H9 (cell line): ENCODE results near the gene NKAPD1. TPM values are rescaled to one million over a fixed set of nuclear protein-coding genes. Genes with fewer than 3 reads are reported as not detected.

Experiments
- DNase-seq: peaks from one replicate; pipeline ENCODE4 v3.0.0-alpha.2; 2017
- H2AFZ ChIP-seq: one replicate; pipeline ENCODE4 v1.6.1; 2013; ENCODE audit warnings: mild to moderate bottlenecking, low read length, control low read depth, moderate library complexity
- H2AK5ac ChIP-seq: 2 replicates; pipeline ENCODE4 v1.6.1; 2013; ENCODE audit warnings: low read length, control low read depth, mixed read lengths; ENCODE audit not compliant: insufficient read length
- H2BK120ac ChIP-seq: one replicate; pipeline ENCODE4 v1.6.1; 2013; ENCODE audit warnings: low read depth, mild to moderate bottlenecking, low read length, control low read depth, inconsistent platforms; ENCODE audit not compliant: poor library complexity, severe bottlenecking
- H2BK12ac ChIP-seq: 2 replicates; pipeline ENCODE4 v1.6.1; 2013; ENCODE audit warnings: low read length, control low read depth, mixed read lengths, low read depth; ENCODE audit not compliant: insufficient read length
- H2BK15ac ChIP-seq: 2 replicates; pipeline ENCODE4 v1.6.1; 2013; ENCODE audit warnings: low read depth, low read length, control low read depth
- H2BK20ac ChIP-seq: one replicate; pipeline ENCODE4 v1.6.1; 2013; ENCODE audit warnings: low read depth, mild to moderate bottlenecking, low read length, control low read depth, inconsistent platforms; ENCODE audit not compliant: poor library complexity, severe bottlenecking
- H2BK5ac ChIP-seq: 2 replicates; pipeline ENCODE4 v1.6.1; 2013; ENCODE audit warnings: low read length, control low read depth, mixed read lengths; ENCODE audit not compliant: insufficient read length
- H3K14ac ChIP-seq: 2 replicates; pipeline ENCODE4 v1.6.1; 2013; ENCODE audit warnings: low read length, control low read depth; ENCODE audit not compliant: insufficient read depth
- H3K18ac ChIP-seq: 2 replicates; pipeline ENCODE4 v1.6.1; 2013; ENCODE audit warnings: low read depth, mild to moderate bottlenecking, mixed read lengths, low read length, control low read depth; ENCODE audit not compliant: insufficient read length
- H3K23ac ChIP-seq: 2 replicates; pipeline ENCODE4 v1.6.1; 2013; ENCODE audit warnings: low read length, control low read depth, mixed read lengths, low read depth; ENCODE audit not compliant: insufficient read length
- H3K23me2 ChIP-seq: 2 replicates; pipeline ENCODE4 v1.6.1; 2013; ENCODE audit warnings: low read depth, mild to moderate bottlenecking, mixed read lengths, low read length, control low read depth; ENCODE audit not compliant: insufficient read length, poor library complexity, severe bottlenecking
- H3K27ac ChIP-seq: 2 replicates; pipeline ENCODE4 v1.5.1; 2013; ENCODE audit warnings: low read length, control low read depth, mixed read lengths, low read depth; ENCODE audit not compliant: insufficient read length
- H3K27me3 ChIP-seq: 2 replicates; pipeline ENCODE4 v1.6.1; 2013; ENCODE audit warnings: low read length, control low read depth, inconsistent platforms; ENCODE audit not compliant: insufficient read depth
- H3K4ac ChIP-seq: 2 replicates; pipeline ENCODE4 v1.6.1; 2013; ENCODE audit warnings: low read depth, mild to moderate bottlenecking, control low read depth, inconsistent platforms, low read length, moderate library complexity
- H3K4me1 ChIP-seq: 2 replicates; pipeline ENCODE4 v1.6.1; 2013; ENCODE audit warnings: low read length, control low read depth, inconsistent platforms; ENCODE audit not compliant: insufficient read depth
- H3K4me2 ChIP-seq: 2 replicates; pipeline ENCODE4 v1.6.1; 2013; ENCODE audit warnings: low read length, control low read depth, mixed read lengths; ENCODE audit not compliant: insufficient read length, insufficient read depth
- H3K56ac ChIP-seq: 2 replicates; pipeline ENCODE4 v1.6.1; 2013; ENCODE audit warnings: low read depth, mild to moderate bottlenecking, mixed read lengths, low read length, control low read depth; ENCODE audit not compliant: insufficient read length
- H3K79me1 ChIP-seq: 2 replicates; pipeline ENCODE4 v1.6.1; 2013; ENCODE audit warnings: low read depth, mild to moderate bottlenecking, moderate library complexity, low read length, control low read depth, inconsistent platforms; ENCODE audit not compliant: insufficient read depth, poor library complexity, severe bottlenecking
- H3K79me2 ChIP-seq: 2 replicates; pipeline ENCODE4 v1.6.1; 2013; ENCODE audit warnings: low read length, control low read depth, inconsistent platforms; ENCODE audit not compliant: insufficient read depth
- H3K9ac ChIP-seq: 2 replicates; pipeline ENCODE4 v1.6.1; 2013; ENCODE audit warnings: low read length, control low read depth, mixed read lengths; ENCODE audit not compliant: insufficient read length; ENCODE audit errors: extremely low read depth
- H3K9me3 ChIP-seq: one replicate; pipeline ENCODE4 v1.6.1; 2013; ENCODE audit warnings: low read depth, low read length, inconsistent platforms; ENCODE audit not compliant: control insufficient read depth
- H3T11ph ChIP-seq: one replicate; pipeline ENCODE4 v1.6.1; 2013; ENCODE audit warnings: mild to moderate bottlenecking, low read length, control low read depth, inconsistent platforms
- H4K20me1 ChIP-seq: one replicate; pipeline ENCODE4 v1.6.1; 2013; ENCODE audit not compliant: control insufficient read depth, insufficient read length, insufficient read depth
- H4K5ac ChIP-seq: 2 replicates; pipeline ENCODE4 v1.6.1; 2013; ENCODE audit warnings: low read depth, mild to moderate bottlenecking, mixed read lengths, low read length, control low read depth; ENCODE audit not compliant: insufficient read length
- H4K8ac ChIP-seq: replicated peaks from 2 replicates; pipeline ENCODE4 v1.6.1; 2013; ENCODE audit warnings: low read length, control low read depth, mixed read lengths, low read depth; ENCODE audit not compliant: insufficient read length
- H4K91ac ChIP-seq: 2 replicates; pipeline ENCODE4 v1.6.1; 2013; ENCODE audit warnings: low read depth, mild to moderate bottlenecking, moderate library complexity, mixed read lengths, low read length, control low read depth; ENCODE audit not compliant: insufficient read length
- H3K27ac Mint-ChIP-seq, 3 experiments: 2 replicates in 2 of 3; 3 replicates in 1 of 3; pipeline ENCODE4 v1.8.0; 2020 to 2021; ENCODE audit warnings: mixed read lengths in 3 of 3, mild to moderate bottlenecking in 1 of 3, moderate library complexity in 1 of 3
- H3K27me3 Mint-ChIP-seq: 2 replicates; pipeline ENCODE4 v1.8.0; 2021; ENCODE audit warnings: low read depth, mild to moderate bottlenecking, moderate library complexity, mixed read lengths
- H3K36me3 Mint-ChIP-seq, 3 experiments: 2 replicates in 2 of 3; 3 replicates in 1 of 3; pipeline ENCODE4 v1.8.0; 2020 to 2021; ENCODE audit warnings: low read depth in 3 of 3, mixed read lengths in 3 of 3; ENCODE audit not compliant: insufficient read depth in 1 of 3
- H3K4me1 Mint-ChIP-seq, 2 experiments: 2 replicates each; pipeline ENCODE4 v1.8.0; 2020; ENCODE audit warnings: mixed read lengths in 2 of 2
- H3K4me3 Mint-ChIP-seq, 2 experiments: 2 replicates in 1 of 2; 3 replicates in 1 of 2; pipeline ENCODE4 v1.8.0; 2020 to 2021; ENCODE audit warnings: mild to moderate bottlenecking in 2 of 2, mixed read lengths in 2 of 2, moderate library complexity in 1 of 2
- H3K9me3 Mint-ChIP-seq, 2 experiments: 2 replicates in 1 of 2; 3 replicates in 1 of 2; pipeline ENCODE4 v1.8.0; 2020; ENCODE audit warnings: mild to moderate bottlenecking in 2 of 2, mixed read lengths in 2 of 2, moderate library complexity in 1 of 2
- WGBS: extraction: QIAGEN DNeasy Blood & Tissue Kit; methylation state at CpG from one replicate; pipeline ENCODE4 v1.1.7; 2013; ENCODE audit warnings: missing lambda C conversion rate, low lambda C conversion rate, mixed read lengths; ENCODE audit not compliant: insufficient read length; ENCODE audit errors: extremely low coverage; 5-methylcytosine and 5-hydroxymethylcytosine counted together
- total RNA-seq: library from RNA; stranded (reverse); gene quantifications from 2 replicates; pipeline ENCODE4 v1.2.1, GENCODE V29; 2021
- TF ChIP-seq, protein P1 (sequence below): fragments of 200-600 bp; sonication (generic); conservative IDR thresholded peaks from 3 replicates; pipeline ENCODE4 v1.8.0; 2021; ENCODE audit warnings: antibody characterized with exemption, mild to moderate bottlenecking

NKAPD1 gene
- total RNA-seq, 1 experiment from 2014 or later: 25.9 TPM

DNA sequence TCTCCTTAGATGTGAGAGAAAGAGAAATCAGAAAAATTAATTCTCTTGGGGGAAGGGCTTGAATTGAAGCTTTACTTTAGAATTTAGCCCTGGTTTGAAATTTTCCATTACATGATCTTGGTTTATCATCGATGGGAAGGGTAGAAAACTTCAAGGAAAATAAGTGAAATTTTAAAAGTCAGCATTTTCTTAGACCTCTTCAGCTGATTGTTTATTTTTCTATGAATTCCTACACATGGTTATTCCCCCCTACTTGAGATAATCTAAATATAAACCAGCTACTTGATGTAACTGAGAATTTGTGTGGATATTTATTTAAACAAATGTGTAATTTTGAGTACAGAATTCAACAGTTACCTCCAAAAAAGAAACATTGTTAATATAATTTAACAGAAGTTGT lies 11.2 kb upstream of the NKAPD1 start:
- Histone ChIP-seq H3K79me1 (no peaks in the 10 kb centered on the region), H2AFZ (no peak overlapping the region), H3K14ac (no peak overlapping the region), H4K91ac (no peak overlapping the region), H3K27ac (no peak overlapping the region), H2BK120ac (no peak overlapping the region), H3K9me3 (no peaks in the 10 kb centered on the region), H3K56ac (no peak overlapping the region), H3K23ac (no peak overlapping the region), H3K79me2 (no peaks in the 10 kb centered on the region), H4K20me1 (no peaks in the 10 kb centered on the region), H3K4me1 (no peaks in the 10 kb centered on the region), H2BK15ac (no peak overlapping the region), H2BK5ac (no peak overlapping the region), H2AK5ac (no peak overlapping the region), H3K23me2 (no peaks in the 10 kb centered on the region), H3K4ac (no peak overlapping the region), H2BK20ac (no peak overlapping the region), H3K9ac (no peak overlapping the region), H3K18ac (no peak overlapping the region), H3K27me3 (no peaks in the 10 kb centered on the region), H2BK12ac (no peak overlapping the region), H4K5ac (no peak overlapping the region), H3K4me2 (no peak overlapping the region), H3T11ph (no peak overlapping the region), H4K8ac (no peak overlapping the region)
- Mint-ChIP-seq H3K27ac (no peak overlapping the region), H3K4me1 (no peaks in the 10 kb centered on the region), H3K27me3 (no peaks in the 10 kb centered on the region), H3K9me3 (no peaks in the 10 kb centered on the region), H3K36me3 (peaks cover 9 to 41% (median 32%) of the 10 kb centered on the region in 3 experiments; a peak in 6 of 7 replicates), H3K4me3 (no peak overlapping the region)
- TF ChIP-seq, protein P1, sequence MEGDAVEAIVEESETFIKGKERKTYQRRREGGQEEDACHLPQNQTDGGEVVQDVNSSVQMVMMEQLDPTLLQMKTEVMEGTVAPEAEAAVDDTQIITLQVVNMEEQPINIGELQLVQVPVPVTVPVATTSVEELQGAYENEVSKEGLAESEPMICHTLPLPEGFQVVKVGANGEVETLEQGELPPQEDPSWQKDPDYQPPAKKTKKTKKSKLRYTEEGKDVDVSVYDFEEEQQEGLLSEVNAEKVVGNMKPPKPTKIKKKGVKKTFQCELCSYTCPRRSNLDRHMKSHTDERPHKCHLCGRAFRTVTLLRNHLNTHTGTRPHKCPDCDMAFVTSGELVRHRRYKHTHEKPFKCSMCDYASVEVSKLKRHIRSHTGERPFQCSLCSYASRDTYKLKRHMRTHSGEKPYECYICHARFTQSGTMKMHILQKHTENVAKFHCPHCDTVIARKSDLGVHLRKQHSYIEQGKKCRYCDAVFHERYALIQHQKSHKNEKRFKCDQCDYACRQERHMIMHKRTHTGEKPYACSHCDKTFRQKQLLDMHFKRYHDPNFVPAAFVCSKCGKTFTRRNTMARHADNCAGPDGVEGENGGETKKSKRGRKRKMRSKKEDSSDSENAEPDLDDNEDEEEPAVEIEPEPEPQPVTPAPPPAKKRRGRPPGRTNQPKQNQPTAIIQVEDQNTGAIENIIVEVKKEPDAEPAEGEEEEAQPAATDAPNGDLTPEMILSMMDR: no peak
- WGBS: no CpG with 5 or more reads among the region's 1 CpG
- no peak for DNase-seq
